Prostate gland (tissue), 2 donors: ENCODE results near the gene NBPF3. TPM values are rescaled to one million over a fixed set of nuclear protein-coding genes. Genes with fewer than 3 reads are reported as not detected.
"Not testable (repeated sequence)": the region's sequence is repeated elsewhere in the genome, so short reads cannot be mapped to it uniquely, and the experiment has no call there.

ENCODE experiments used
- DNase-seq: peaks from one replicate; pipeline ENCODE4 v3.0.0-alpha.2; 2019; ENCODE audit warnings: low spot score
- H3K27ac ChIP-seq, 2 donors: fragments of 200-600 bp; sonication (generic); 2 replicates each; pipeline ENCODE4 v1.5.1; 2017 to 2019
- H3K27me3 ChIP-seq: fragments of 200-600 bp; sonication (generic); replicated peaks from 2 replicates; pipeline ENCODE4 v1.5.1; 2019; ENCODE audit not compliant: insufficient read depth
- H3K36me3 ChIP-seq, 2 donors: fragments of 200-600 bp; sonication (generic); 1 replicate in 1 of 2; 2 replicates in 1 of 2; pipeline versions ENCODE4 v1.5.1 to v1.8.1; 2017 to 2019
- H3K4me1 ChIP-seq: fragments of 200-600 bp; sonication (generic); replicated peaks from 2 replicates; pipeline ENCODE4 v1.5.1; 2019
- H3K4me3 ChIP-seq, 2 donors: fragments of 200-600 bp; sonication (generic); 2 replicates each; pipeline ENCODE4 v1.5.1; 2017 to 2019
- H3K9me3 ChIP-seq: fragments of 200-600 bp; sonication (generic); 2 replicates; pipeline ENCODE4 v1.5.1; 2017
- POLR2A ChIP-seq: fragments of 450-650 bp; IDR thresholded peaks from one replicate; pipeline ENCODE4 v1.6.1; 2016; ENCODE audit warnings: antibody characterized with exemption, mild to moderate bottlenecking
- POLR2AphosphoS5 ChIP-seq: sonication (generic); formaldehyde crosslinking; IDR thresholded peaks from one replicate; pipeline ENCODE4 v1.6.1; 2017; ENCODE audit warnings: antibody characterized with exemption
- WGBS: methylation state at CpG from one replicate; pipeline ENCODE4 v1.1.5; 2018; 5-methylcytosine and 5-hydroxymethylcytosine counted together
- intact Hi-C: fragments of 100-400 bp; cut with DNase I; formaldehyde crosslinking; loops from one replicate; pipeline ENCODE4 v1.14.2; 2022
- total RNA-seq, 2 donors: library from RNA; depleted of rRNA; stranded (reverse); fragments of >200 nt; gene quantifications; one replicate each; pipeline ENCODE4 v1.1.0, GENCODE V29; 2016
- TF ChIP-seq, protein P1 (sequence below), 4 experiments: fragments of 200-600 bp in 2 of 4; fragments of 450-650 bp in 2 of 4; sonication (generic) in 2 of 4; IDR thresholded peaks; 1 replicate in 3 of 4; 2 replicates in 1 of 4; pipeline ENCODE4 v1.5.1; 2016 to 2019; ENCODE audit warnings: antibody characterized with exemption in 4 of 4, mild to moderate bottlenecking in 2 of 4, moderate library complexity in 2 of 4

Gene NBPF3
- total RNA-seq, 2 donors from 2014 or later, result 13.9 to 19.7 TPM

DNA sequence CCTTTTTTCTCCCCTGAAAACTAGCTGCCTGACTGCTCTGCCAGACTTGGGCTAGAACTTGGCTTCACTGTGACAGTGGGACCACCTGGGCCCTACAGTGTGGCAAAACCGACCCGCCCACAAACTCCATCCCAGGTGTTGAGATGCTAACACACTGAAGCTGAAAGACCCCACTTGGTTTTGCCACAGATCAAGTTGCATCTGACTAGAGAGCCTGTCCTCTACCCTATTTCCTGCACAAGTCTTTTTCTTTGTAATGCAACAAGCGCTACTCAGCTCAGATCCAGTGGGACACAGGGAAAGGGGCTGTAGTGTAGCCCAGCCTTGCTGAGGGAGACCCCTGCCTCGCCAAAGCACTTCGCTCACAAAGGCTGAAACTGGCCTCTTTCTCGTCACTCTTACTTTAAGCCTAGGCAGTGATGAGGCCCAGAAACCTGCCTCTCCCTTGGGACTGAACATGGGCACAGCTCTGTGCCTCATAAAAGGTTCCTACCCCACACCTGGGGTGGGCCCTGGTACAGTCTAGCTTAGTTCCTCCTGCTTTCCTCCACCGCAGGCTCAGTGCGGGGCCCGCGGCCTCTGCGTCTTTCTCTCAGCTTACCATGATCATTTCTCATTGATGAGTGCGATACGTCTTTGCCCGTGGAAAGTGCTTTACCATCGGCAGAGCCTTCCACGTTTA is 79.0 kb downstream of the NBPF3 start:
- H3K9me3 ChIP-seq, result no peaks in the 10 kb centered on the region
- H3K27ac ChIP-seq, result no peak overlapping the region
- no peak for DNase-seq
- TF ChIP-seq, protein P1, sequence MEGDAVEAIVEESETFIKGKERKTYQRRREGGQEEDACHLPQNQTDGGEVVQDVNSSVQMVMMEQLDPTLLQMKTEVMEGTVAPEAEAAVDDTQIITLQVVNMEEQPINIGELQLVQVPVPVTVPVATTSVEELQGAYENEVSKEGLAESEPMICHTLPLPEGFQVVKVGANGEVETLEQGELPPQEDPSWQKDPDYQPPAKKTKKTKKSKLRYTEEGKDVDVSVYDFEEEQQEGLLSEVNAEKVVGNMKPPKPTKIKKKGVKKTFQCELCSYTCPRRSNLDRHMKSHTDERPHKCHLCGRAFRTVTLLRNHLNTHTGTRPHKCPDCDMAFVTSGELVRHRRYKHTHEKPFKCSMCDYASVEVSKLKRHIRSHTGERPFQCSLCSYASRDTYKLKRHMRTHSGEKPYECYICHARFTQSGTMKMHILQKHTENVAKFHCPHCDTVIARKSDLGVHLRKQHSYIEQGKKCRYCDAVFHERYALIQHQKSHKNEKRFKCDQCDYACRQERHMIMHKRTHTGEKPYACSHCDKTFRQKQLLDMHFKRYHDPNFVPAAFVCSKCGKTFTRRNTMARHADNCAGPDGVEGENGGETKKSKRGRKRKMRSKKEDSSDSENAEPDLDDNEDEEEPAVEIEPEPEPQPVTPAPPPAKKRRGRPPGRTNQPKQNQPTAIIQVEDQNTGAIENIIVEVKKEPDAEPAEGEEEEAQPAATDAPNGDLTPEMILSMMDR (IDR thresholded peaks at IDR 0.05), result no peak
- TF ChIP-seq POLR2AphosphoS5, result no peak
- TF ChIP-seq POLR2A, result no peak
- no peaks in the 10 kb centered on the region for H3K36me3 ChIP-seq
- intact Hi-C loops, result no loop called here
- H3K4me1 ChIP-seq, result no peaks in the 10 kb centered on the region
- H3K4me3 ChIP-seq, result no peak overlapping the region
- H3K27me3 ChIP-seq, result no peaks in the 10 kb centered on the region
- 91% methylated on average over 16 of the region's 16 CpGs for WGBS

GRCh38 chr1:21519486-21520070 is 79.6 kb downstream of the NBPF3 start:
- H3K36me3 ChIP-seq, H3K9me3 ChIP-seq, H3K4me1 ChIP-seq, DNase-seq, H3K27me3 ChIP-seq, H3K27ac ChIP-seq, H3K4me3 ChIP-seq, intact Hi-C loops: not testable (repeated sequence)
- WGBS, result 94% methylated on average over 11 of the region's 11 CpGs

DNA sequence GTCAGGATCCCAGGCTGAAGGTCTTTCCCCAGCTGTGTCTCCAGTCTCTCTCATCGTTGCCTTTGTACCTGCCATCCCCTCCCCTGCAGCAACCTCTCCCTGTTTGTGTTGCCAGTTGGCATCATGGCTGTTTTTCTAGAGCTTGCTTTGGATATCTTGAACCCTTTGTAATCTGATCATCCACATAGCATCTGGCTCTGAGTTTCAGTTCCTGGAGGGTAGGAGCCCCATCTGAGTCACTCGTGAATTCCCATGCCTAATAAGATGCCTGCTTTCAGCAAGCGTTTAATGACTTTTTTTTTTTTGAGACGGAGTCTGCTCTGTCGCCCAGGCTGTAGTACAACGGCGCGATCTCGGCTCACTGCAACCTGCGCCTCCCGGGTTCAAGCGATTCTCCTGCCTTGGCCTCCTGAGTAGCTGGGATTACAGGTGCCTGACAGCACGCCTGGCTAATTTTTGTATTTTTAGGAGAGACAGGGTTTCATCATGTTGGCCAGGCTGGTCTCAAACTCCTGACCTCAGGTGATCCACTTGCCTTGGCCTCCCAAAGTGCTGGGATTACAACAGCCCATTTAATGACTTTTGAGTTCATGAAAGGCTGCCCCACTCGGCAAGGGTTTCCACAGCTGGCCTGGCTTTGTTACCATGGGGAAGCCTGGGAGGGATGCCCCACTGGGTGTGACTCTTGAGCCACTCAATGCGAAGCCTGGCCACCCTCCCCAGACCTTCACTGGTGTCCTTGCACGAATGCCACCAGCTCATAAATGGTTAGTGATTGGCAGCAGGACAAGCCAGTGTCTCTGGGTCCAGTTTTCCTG is 81.2 kb downstream of the NBPF3 start:
- intact Hi-C loops, result no loop called here
- TF ChIP-seq, protein P1 (IDR thresholded peaks at IDR 0.05), result no peak
- no peak for TF ChIP-seq POLR2AphosphoS5
- no peak for TF ChIP-seq POLR2A
- H3K4me1 ChIP-seq, result no peaks in the 10 kb centered on the region
- H3K9me3 ChIP-seq, result no peaks in the 10 kb centered on the region
- DNase-seq, result no peak
- no peak overlapping the region for H3K27ac ChIP-seq
- no peak overlapping the region for H3K4me3 ChIP-seq
- no peaks in the 10 kb centered on the region for H3K36me3 ChIP-seq
- 79% methylated on average over 16 of the region's 16 CpGs for WGBS
- H3K27me3 ChIP-seq, result no peaks in the 10 kb centered on the region

GRCh38 chr1:21521717-21522060 is 81.8 kb downstream of the NBPF3 start:
- WGBS, result 98% methylated on average over 4 of the region's 4 CpGs

DNA sequence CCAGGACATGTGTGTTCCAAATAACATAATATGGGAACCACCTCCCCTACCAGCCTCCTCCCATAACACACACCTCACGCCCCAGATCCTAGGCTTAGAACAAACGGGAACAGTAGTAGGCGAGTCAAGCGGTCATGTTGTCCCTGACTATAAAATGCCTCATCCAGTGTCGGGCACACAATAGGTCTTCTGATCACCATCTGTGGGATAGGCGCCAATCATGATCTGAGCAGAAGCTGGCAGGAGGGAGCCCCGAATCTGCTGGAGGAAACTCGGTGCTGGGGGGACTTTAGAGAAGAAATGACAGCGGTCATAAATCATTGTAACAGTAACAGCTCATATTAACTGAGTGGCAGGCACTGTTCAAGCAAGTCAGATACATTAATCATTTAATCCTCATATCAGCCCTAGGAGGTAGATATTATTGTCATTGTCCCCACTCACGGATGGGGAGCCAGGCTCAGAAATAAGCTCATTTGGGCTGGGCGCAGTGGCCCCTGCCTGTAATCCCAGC is 82.6 kb downstream of the NBPF3 start:
- Histone ChIP-seq H3K9me3 (no peaks in the 10 kb centered on the region), H3K27me3 (no peaks in the 10 kb centered on the region), H3K4me1 (no peaks in the 10 kb centered on the region), H3K4me3 (no peak overlapping the region), H3K27ac (no peak overlapping the region), H3K36me3 (no peaks in the 10 kb centered on the region)
- no peak for DNase-seq
- WGBS, result 69% methylated on average over 11 of the region's 11 CpGs
- TF ChIP-seq, protein P1 (IDR thresholded peaks at IDR 0.05), result no peak
- intact Hi-C loops, result no loop called here

More at GRCh38 chr1:21521717-21522060, 81.8 kb downstream of the NBPF3 start:
- H3K36me3 ChIP-seq, result no peaks in the 10 kb centered on the region
- TF ChIP-seq, protein P1 (IDR thresholded peaks at IDR 0.05), result no peak
- no peak for TF ChIP-seq POLR2AphosphoS5
- TF ChIP-seq POLR2A, result no peak
- no peaks in the 10 kb centered on the region for H3K4me1 ChIP-seq
- no peak for DNase-seq
- intact Hi-C loops, result no loop called here
- H3K9me3 ChIP-seq, result no peaks in the 10 kb centered on the region
- H3K27me3 ChIP-seq, result no peaks in the 10 kb centered on the region
- no peak overlapping the region for H3K27ac ChIP-seq
- no peak overlapping the region for H3K4me3 ChIP-seq
